HEK293T (cell line): ENCODE data around the gene CLIP1.

Experiments
- BHLHE40 ChIP-seq: fragments of 450-650 bp; IDR thresholded peaks from 2 replicates; pipeline ENCODE4 v1.6.1; 2016; ENCODE audit warnings: mild to moderate bottlenecking, moderate library complexity, borderline replicate concordance
- FOXA1 ChIP-seq: fragments of 450-650 bp; IDR thresholded peaks from 2 replicates; pipeline ENCODE4 v1.6.1; 2016; ENCODE audit warnings: mild to moderate bottlenecking
- HDGF ChIP-seq: fragments of 450-650 bp; IDR thresholded peaks from 2 replicates; pipeline ENCODE4 v1.6.1; 2017; ENCODE audit warnings: antibody characterized with exemption, borderline replicate concordance
- LEF1 ChIP-seq: fragments of 450-650 bp; IDR thresholded peaks from 2 replicates; pipeline ENCODE4 v1.6.1; 2017; ENCODE audit warnings: mild to moderate bottlenecking, borderline replicate concordance
- SP1 ChIP-seq: fragments of 450-650 bp; IDR thresholded peaks from 2 replicates; pipeline ENCODE4 v1.6.1; 2017
- SUZ12 ChIP-seq: fragments of 450-650 bp; IDR thresholded peaks from 2 replicates; pipeline ENCODE4 v1.6.1; 2016; ENCODE audit warnings: mild to moderate bottlenecking
- TARDBP ChIP-seq: fragments of 450-650 bp; IDR thresholded peaks from 2 replicates; pipeline ENCODE4 v1.6.1; 2016

DNA sequence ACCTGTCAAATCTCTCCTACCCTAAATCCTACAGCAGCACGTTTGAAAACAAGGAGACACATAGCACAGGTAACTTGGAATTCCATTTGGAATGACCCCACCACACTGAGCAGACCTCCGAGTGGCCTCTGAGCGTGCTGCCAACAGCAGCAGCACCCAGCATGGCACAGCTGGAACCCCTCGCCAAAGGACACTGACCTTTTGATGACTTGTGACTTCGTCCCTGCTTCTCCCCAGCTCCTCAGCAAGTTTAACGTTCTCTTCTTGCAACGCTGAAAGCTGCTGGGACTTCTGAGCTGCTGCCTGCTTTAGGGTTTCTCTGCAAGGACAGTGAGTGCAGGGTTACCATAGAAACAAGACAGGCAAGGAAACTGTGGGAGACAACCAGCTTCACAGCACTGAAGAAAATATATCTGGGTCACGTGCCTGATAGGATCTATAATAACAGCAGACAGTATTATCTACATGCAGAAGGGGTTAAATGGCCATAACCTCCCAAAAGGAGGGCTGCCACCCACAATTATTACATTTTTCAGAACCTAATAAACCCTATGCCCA is 112.8 kb downstream of the CLIP1 start:
- TF ChIP-seq SP1 (no peak), HDGF (no peak), LEF1 (no peak), SUZ12 (no peak), FOXA1 (no peak), BHLHE40 (no peak), TARDBP (no peak)
